T-helper 1 cell treated with Interleukin-12 subunit alpha and Interleukin-12 subunit beta and Interleukin-4 antibody, amounts not matched to agents 30 ng/mL and 1 ng/mL, for 36 hours (primary cell): ENCODE measurements around the gene KHSRP. TPM values are rescaled to one million over a fixed set of nuclear protein-coding genes. Genes with fewer than 3 reads are reported as not detected.
"Not testable (repeated sequence)": the region's sequence is repeated elsewhere in the genome, so short reads cannot be mapped to it uniquely, and the experiment has no call there.

ENCODE experiments used
- intact Hi-C: fragments of 100-400 bp; cut with micrococcal nuclease; formaldehyde crosslinking; loops from one replicate; pipeline ENCODE4 v1.15.1; 2024
- total RNA-seq: library from RNA; stranded (reverse); gene quantifications from 2 replicates; pipeline ENCODE4 v1.2.3, GENCODE V29; 2022

Gene KHSRP
- total RNA-seq, 1 donor from 2014 or later = 269 TPM

DNA sequence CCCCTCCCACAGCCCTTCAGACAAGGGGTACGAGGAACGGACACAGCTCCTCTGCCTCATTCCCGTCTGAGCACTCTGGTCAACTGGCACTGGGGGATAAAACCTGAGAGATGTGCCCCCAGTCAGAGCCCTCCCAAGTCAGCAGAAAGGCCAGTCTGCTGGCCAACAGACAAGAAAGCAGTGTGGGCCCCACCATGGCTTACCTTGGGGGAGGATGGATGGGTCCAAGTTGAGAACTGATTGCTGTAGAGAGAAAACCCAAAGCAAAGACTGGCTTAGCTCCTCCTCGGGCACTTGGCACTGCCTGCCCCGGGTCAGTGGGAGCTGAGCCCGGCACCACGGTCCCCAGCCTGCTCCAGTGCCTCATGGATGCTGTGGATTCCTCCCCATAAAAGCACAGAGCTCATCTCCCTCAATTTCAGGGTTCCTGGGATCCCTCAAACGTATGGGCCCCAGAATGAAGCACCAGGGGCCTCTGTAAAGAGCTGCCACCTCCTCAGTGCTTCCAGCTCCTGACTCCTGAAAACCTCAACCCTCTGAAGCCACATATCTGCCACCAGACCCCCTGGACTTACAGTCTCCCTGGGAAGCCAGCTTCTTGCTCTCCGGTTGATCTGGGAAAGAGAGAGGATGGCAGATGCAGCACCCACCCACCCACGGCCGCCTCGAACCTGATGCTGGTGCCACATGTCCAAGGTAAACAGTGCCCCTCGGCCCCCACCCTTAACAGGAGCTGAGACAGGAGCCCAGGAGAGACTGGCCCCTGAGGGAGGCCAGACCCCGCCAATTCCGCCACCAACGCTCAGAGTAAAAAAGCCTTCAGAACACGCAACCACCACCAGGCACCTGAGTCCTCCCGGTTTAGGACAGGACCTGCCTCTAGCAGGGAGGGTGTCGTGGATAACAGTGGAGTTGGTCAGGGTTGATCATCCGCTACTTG lies 3.3 kb downstream of the KHSRP start:
- intact Hi-C loops = no loop called here

DNA sequence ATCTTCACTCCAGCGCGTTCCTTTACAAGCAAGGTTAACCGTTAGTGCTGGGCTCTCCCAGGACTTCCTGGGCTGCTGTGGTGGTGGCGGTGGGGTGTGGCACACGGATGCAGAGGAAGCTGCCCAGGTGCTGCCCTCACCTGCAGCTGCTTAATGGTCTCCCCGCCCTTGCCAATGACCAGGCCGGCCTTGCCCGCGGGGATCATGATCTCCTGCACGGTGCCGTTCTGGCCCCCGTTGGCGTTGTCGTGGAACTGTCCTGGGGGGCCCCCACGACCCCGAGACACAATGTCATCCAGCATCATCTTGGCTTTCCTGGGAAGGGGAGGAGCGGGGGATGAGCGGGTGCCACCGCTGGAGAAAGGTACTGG lies 6.1 kb downstream of the KHSRP start:
- intact Hi-C loops = no loop called here

DNA sequence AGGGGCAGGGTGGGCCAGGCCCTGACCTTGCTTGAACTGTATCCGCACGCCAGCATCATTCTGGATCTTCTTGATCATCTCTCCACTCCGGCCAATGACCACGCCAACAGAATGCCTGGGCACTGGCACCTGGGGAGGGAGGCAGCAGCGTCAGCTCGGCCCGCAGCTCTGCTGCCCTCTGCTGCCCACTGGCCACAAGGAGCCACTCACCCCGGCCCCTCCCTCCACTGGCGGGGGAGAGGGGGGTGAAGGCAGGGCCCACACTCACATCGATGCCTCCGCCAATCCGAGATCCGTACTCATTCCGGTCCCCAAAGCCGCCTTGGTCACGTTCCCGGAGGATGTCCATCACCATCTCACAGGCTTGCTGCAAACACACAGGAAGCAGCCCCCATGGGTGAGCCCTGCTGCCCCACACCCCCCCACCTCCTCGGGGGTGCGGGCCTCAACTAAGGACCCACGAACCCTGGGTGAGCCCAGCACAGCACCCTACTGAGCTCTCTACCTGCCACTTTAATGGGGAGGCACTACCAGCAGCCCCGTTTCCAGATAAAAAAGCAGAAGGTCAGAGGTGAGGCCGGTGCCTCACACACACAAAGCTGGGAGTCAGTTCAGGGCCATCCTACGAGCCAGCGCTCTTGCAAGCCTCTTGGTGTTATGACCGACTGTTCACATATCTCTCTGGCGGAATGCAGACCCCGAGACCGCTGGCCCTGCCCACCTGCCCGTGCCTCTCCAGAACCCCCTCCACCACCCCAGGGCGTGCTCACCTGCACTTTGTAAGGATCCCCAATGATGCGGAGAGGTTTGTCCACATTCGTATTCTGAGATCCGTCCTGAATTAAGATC lies 6.7 kb downstream of the KHSRP start:
- intact Hi-C loops = no loop called here

DNA sequence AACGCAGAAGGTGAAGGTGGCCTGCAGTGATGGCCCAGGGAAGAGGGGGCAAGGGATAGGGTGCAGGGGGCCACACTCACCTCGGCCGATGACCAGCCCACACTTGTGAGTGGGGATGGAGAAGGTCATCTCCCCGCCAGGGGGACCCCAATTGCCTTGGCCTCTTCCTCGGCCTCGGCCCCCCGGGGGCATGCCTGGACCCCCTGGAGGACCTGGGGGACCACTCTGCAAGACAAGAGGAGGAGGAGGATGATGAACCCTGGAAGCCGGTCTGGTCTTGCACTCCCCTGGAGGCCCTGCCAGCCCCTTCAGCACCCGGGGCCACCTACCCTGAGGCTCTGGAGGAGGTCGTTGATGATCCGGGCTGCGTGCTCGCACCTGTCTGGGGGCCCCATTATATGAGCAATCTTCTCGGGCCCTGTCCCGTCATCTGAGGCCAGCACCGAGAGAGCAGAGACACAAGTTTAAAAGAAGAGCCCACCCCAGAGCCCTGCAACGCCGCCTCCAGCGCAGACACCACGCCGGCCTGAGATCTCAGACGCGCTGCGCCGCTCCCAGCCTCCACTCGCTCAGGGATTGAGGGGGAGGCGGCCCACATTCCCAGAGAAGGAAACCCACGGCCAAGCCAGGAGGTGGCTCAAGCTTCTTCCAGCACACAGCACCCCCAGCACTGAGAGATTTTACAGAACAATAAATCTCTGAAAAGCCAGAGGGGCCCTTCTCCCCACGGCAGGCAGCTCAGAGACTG lies 7.8 kb downstream of the KHSRP start:
- intact Hi-C loops = no loop called here

DNA sequence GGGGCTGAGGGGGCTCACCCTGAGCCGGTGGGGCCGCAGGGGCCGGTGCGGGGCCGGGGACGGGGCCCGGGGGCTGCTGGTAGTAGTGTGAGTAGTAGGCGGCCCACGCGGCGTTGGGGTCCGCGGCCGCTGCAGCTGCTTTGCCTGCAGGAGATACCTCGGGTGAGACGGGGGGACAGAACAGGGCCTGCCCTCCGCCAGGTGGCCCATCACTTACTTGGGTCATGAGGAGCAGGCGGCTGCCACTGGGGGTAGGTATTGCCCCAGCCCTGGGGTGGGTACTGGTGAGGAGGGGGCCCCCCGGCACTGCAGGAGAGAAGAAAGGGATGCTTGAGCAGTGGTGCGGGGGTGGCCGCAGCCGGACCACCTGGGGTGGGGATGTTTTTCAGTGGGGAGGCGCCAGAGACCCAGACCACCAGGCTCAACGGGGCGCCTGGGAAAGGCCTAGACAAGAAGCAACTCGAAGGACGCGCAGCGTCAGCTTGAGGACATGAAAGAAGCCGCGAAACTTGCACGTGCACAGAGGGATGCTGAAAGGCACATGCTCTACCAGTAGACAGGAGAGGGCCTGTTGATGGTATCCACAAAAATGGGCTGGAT lies 8.9 kb downstream of the KHSRP start:
- intact Hi-C loops = no loop called here

DNA sequence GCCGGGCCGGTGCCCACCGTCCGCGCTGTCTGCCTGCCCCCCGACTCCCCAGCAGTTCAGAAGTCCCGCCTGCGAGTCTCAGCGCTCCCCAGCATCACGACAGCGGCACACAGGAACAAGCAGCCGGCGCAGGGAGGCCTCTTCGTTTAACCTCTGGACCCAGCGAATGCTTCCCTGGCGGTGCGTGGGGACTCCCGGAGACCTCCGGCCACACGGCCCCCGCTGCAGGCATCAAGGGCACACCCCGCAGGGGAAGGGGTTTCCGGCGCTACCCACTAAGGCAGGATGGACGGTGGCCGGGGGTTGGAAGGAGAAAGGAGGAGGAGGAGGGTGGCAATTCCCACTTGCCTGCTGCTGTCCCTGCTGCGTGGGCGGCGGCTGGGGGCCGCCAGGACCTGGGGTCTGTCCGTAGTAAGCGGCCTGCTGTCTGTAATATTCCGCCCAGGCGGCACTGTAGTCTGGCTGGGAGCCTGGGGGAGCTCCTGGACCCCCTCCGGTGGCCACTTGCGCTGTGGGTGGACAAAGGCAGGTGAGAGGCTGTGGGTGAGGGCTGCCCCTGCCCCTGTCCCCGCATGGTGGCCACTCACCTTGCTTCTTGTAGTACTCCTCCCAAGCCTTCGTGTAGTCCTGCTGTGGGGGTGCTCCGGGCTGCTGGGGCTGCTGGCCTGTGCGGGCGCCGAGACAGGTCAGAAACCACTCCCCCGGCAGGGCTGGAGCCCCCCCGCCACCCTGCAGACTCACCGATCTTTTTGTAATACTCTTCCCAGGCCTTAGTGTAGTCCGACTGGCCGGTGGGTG lies 9.6 kb downstream of the KHSRP start:
- intact Hi-C loops = no loop called here

DNA sequence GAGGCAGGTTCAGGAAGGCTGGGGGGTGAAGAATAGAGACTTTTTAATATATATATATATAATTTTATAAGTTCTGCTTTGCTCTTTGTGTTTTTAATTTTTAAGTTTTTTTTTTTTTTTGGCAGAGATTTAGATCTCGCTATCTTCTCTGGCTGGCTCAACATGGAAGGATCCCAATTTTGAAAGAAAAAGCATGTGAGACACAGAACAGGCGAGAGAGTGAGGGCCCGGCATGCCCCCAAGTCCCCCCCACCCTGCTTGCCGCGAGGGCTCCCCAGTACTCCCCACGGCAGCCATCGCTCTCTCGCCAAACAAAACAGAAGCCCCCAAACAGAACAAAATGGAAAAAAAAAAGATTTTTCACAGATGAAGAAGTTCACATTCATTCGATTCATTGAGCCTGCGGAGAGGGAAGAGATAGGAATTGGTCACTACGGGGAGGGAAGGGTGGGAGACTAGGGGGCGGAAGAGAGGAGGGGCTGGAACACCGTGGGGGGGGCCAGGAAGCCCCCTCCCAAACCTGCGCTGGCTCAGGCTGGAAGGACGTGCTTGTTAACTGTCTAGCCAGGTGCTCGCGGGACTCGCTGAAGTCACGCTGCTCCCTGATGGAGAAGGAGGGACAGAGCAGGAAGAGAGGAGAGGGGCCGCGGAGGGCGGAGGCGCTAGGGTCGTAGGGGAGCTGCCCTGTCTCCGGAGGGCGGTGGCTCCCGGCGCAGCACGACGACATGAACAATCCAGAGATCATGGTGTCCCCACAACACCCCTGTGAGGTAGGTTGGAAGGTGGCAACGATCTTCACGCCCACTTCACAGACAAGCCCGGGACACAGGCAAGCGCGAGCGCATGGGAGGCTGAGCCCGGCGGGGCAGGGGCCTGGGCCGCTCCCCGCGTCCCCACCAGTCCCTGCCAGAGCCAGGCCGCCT lies 10.6 kb downstream of the KHSRP start:
- intact Hi-C loops = no loop called here

DNA sequence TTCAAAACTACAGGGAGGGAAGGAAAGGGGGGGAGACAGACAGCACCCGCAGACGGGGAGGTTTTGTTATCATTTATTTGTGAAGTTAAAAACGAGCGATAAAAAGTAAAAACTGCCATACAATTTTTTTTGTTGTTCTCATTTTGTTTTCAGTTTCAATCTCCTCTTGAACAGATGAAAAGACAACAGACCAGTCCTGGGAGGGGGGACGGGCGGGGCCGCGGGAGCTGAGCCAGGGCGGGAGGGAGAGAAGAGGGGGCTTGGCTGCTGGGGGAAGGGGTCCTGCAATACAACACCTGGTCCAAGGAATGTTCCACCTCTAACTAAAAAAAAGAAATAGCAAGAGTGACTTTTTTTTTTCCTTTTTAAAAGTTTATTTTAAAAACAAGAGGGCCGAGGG lies 11.3 kb downstream of the KHSRP start:
- intact Hi-C loops = no loop called here

DNA sequence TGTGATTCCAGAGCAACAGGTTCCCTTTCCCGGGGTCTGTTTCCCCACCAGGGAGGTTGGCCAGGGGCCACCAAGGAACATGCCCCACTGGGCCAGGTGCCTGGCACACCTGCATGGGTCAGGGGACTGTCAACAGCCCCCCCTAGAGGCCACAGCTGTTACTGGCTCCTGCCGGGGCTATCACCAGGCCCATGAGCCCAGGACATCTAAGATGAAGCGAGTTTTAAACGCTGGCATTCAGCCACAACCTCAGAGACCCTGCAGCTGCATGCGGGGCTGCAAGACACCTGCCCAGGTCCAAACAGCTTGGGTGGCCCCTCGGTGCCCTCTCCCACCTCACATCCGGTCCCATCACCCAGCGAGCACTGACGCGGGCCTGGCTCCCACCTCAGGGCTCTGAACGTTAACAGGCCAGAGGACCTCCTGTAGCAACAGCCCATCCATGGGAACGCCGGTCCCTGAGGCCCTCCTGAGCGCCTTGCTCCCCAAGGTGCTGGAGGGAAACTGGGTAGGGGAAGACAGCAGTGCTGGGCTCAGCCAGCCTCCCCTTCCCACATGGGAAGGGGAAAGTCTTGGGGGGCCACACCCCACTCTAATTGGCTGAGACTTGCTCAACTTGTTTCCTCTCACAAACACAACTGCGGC lies 12.0 kb downstream of the KHSRP start:
- intact Hi-C loops = no loop called here

DNA sequence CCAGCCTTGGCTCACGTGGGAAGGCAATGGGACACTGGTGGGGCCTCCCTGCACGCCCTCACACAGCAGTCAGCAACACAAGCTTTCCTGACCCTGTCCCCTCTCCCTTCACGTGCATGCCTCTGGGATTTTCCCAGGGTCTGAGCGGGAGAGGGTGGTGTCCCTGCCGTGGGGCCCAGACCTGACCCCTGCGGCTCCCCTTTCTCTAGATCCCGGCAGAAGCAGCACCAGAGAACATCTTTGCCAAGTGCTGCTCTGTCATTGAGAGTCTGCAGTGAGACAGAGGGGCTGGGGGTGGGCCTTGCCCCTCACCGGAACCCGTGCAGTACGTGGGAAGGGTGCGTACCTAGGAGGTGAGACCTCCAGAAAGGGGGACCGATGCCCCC lies 12.6 kb downstream of the KHSRP start:
- intact Hi-C loops = no loop called here

DNA sequence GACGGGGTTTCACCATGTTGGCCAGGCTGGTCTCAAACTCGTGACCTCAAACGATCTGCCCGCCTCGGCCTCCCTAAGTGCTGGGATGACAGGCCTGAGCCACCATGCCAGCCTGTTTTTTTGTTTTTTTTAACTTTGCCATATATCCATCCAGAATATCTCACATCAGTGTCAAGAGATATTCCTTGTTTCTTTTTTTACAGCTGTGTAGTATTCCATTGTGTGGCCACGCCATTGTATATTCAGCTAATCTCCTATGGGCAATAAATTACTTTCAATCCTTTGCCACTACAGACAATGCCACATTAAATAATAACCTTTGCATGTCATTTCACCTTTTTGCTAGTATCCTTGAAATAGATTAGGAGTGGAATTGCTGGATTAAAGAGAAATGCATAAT lies 15.3 kb downstream of the KHSRP start:
- intact Hi-C loops = no loop called here

DNA sequence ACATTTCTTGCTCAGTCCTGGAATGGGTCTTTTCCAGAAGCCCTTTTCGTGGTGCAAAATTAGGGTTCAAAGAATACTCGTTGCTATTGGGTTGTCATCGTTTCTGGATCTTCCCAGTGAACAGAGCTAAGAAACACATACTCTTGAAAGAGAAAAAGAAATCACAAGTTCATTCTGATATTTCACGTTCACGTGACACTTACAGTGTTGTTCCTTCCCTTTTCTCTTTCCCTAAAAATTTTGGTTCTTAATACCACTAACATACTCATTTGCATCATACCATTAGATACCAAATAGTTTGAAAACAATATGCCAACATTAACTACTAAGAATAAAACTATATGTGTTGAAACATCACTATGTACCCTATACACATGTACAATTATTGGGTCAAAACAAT lies 18.2 kb downstream of the KHSRP start:
- intact Hi-C loops = no loop called here

DNA sequence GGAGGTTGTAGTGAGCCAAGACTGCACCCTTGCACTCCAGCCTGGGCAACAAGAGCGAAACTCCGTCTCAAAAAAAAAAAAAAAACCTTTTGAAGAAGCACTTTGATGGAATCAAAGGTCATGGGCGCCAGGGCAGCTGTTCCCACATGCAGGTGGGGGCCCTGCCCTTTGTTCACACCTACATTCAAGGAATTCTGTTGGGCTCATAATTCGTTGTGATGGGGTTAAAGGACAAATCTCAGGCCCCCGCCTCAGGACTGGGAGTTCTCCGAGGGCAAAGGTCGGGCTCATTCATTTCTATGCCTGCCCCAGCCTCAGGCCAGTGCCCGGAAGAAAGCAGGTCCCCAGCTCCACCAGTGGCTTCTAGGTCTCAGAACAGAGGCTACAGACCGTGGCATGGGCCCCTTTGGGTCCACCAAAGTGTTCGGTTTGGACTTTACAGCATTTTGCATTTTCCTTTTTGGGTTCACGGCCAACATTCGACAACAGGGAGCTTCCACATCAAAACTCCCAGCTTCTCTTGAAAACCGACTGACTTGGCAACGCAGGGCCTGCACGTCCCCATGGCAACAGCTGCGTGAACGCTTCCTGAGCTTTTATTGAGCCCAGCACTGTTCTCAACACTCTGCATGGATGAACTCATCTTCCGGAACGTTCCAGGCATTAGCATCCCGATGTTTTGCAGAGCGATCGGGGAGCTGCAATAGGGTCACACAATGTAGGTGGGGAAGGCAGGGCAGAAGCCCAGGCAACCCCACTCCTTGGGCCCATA lies 21.6 kb downstream of the KHSRP start:
- intact Hi-C loops = no loop called here

DNA sequence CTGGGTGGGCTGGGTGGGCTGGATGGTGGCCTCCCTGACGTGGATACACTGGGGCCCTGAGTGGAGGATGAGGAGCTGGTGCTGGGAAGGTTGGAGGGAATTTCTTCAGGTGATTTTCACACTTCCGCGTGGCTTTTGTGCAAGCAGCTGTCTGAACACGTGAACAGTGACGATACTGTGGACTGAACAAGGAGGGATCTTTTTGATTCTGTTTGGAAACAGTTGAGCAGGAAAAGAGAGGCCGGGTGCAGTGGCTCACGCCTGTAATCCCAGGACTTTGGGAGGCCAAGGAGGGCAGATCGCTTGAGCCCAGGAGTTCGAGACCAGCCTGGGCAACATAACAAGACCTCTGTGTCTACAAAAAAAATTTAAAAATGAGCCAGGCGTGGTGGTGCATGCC lies 22.6 kb downstream of the KHSRP start:
- intact Hi-C loops = no loop called here

DNA sequence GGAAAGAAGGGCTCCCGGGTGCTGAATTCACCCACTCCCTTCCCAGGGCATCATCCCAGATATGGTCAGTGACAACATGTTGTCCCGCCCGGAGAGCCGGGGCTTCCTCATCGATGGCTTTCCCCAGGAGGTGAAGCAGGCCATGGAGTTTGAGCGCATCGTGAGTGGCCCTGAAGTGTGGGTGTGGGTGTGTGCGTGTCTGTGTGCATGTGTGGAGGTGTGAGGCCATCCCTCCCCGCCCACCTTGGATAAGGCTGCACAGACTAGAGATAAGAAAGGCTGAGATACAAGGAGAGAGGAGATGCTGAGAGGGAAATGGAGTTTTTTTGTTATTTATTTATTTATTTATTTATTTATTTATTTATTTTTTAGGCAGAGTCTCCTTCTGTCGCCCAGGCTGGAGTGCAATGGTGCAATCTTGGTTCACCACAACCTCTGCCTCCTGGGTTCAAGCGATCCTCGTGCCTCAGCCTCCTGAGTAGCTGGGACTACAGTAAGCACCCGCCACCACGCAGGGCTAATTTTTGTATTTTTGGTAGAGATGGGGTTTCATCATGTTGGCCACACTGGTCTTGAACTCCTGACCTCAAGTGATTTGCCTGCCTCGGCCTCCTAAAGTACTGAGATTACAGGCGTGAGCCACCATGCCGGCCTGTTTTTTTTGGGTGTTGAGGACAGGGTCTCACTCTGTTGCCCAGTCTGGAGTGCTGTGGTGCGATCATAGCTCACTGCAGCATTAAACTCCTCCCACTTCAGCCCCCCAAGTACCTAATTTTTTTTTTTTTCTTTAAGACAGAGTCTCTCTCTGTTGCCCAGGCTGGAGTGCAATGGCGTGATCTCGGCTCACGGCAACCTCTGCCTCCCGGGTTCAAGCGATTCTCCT lies 24.3 kb downstream of the KHSRP start:
- intact Hi-C loops = not testable (repeated sequence)

DNA sequence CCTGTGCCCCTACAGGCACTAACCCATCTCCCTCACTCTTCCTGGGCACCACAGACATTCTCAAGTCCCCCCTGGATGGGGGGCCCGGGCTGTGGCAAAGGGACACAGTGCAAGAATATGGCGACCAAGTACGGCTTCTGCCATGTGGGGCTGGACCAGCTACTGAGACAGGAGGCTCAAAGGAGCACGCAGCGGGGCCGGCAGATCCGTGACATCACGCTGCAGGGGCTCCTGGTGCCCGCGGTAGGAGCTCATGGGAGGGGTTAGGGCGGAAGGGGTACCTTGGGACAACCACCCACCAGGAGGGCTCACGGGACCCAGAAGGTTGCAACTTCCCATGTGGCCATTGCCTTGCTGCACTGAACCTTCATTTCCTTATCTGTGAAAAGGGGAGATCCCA lies 28.3 kb downstream of the KHSRP start:
- intact Hi-C loops = no loop called here

DNA sequence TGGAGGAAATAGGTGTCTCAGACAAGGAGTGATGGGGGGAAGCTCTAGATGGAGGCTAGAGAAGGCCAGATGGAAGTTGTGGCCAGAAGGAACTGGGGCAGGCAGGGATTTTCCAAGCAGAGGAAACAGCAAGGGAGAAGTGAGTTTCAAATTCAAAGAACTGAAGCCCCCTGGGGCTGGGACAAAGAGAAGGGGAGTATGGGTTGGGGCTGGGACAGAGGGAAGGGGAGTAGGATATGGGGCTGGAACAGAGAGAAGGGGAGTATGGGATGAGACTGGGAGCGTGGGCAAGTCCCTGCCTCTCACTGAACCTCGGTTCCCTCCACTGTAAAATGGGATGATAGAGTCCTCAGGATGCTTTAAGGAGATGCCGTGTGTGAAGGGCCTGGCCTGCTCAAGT lies 29.8 kb downstream of the KHSRP start:
- intact Hi-C loops = loop anchor here (5.0 kb wide), 1 partner anchor 342 kb away; the partner anchor contains the start of genes GPR108 and TRIP10
